HCT116 (cell line): ENCODE results near the gene CHSY1.

Experiments
- CTCF ChIP-seq, 3 experiments: fragments of 200-600 bp in 1 of 3; sonication (generic) in 1 of 3; IDR thresholded peaks in 2 of 3; conservative IDR thresholded peaks in 1 of 3; 2 replicates each; pipeline ENCODE4 v1.5.1; 2012 to 2017; ENCODE audit warnings: low read depth in 2 of 3, low read length in 2 of 3, antibody characterized with exemption in 1 of 3, borderline replicate concordance in 1 of 3, control low read depth in 1 of 3, mild to moderate bottlenecking in 1 of 3, mixed read lengths in 1 of 3, mixed run types in 1 of 3, moderate library complexity in 1 of 3; ENCODE audit not compliant: insufficient read depth in 1 of 3
- EZH2 ChIP-seq: fragments of 200-600 bp; sonication (generic); IDR thresholded peaks from 2 replicates; pipeline ENCODE4 v1.6.1; 2017; ENCODE audit warnings: antibody characterized with exemption, mixed run types
- POLR2A ChIP-seq: IDR thresholded peaks from 2 replicates; pipeline ENCODE4 v1.7.0; 2011; ENCODE audit warnings: borderline replicate concordance; ENCODE audit not compliant: insufficient read depth, insufficient read length; ENCODE audit errors: extremely low read depth
- SIN3A ChIP-seq: IDR thresholded peaks from 2 replicates; pipeline ENCODE4 v1.6.1; 2012; ENCODE audit warnings: low read depth
- YY1 ChIP-seq: IDR thresholded peaks from 2 replicates; pipeline ENCODE4 v1.6.1; 2011; ENCODE audit warnings: low read length, low read depth, moderate library complexity, mild to moderate bottlenecking; ENCODE audit not compliant: insufficient replicate concordance; ENCODE audit errors: extremely low read depth

- TF ChIP-seq CTCF (IDR thresholded peaks at IDR 0.05 in 2 of 3, conservative IDR thresholded peaks at IDR 0.05 in 1 of 3; ENCODE audit: borderline replicate concordance in 1 of 3, insufficient read depth in 1 of 3, low read depth in 2 of 3, low read length in 2 of 3) (no peak), POLR2A (no peak), EZH2 (no peak), SIN3A (no peak), YY1 (no peak)
These were observed 79.9 kb downstream of the CHSY1 start for GRCh38 chr15:101171954-101172353.
